H1 (cell line): ENCODE results near the gene TEKT5. TPM values are rescaled to one million over a fixed set of nuclear protein-coding genes. Genes with fewer than 3 reads are reported as not detected.

Experiments
- CTCF ChIA-PET: fragments of 300-600 bp; sonication (Branson Sonifier 250); formaldehyde crosslinking; loops from one replicate; lab custom pipeline; 2021; ENCODE audit not compliant: partially characterized antibody; lab: Charles Lee
- POLR2A ChIA-PET: fragments of 300-600 bp; sonication (Branson Sonifier 250); formaldehyde crosslinking; loops from one replicate; lab custom pipeline; 2021; ENCODE audit warnings: inconsistent platforms; ENCODE audit not compliant: partially characterized antibody; lab: Charles Lee
- DNase-seq, 2 experiments: peaks; one replicate each; pipeline versions ENCODE4 v3.0.0 to v3.0.0-alpha.2; 2010 to 2022; ENCODE audit warnings: low spot score in 2 of 2, low read depth in 1 of 2, mixed read lengths in 1 of 2
- FAIRE-seq: peaks from 2 replicates; lab custom pipeline; 2011; peaks lifted over from hg19 to GRCh38; lab: Jason Lieb, UNC
- H2AFZ ChIP-seq: 2 replicates; pipeline ENCODE4 v1.8.1; 2012; ENCODE audit warnings: low read length, inconsistent platforms
- H2AK5ac ChIP-seq: 2 replicates; pipeline ENCODE4 v1.6.1; 2013; ENCODE audit warnings: low read depth, low read length
- H2BK120ac ChIP-seq: replicated peaks from 2 replicates; pipeline ENCODE3; 2013; ENCODE audit warnings: low read depth, low read length, inconsistent platforms
- H2BK12ac ChIP-seq: 2 replicates; pipeline ENCODE4 v1.6.1; 2013; ENCODE audit warnings: low read depth, low read length
- H2BK15ac ChIP-seq: 2 replicates; pipeline ENCODE4 v1.6.1; 2013; ENCODE audit warnings: low read length
- H2BK20ac ChIP-seq: 2 replicates; pipeline ENCODE4 v1.6.1; 2013; ENCODE audit warnings: low read length
- H2BK5ac ChIP-seq: 2 replicates; pipeline ENCODE4 v1.6.1; 2013; ENCODE audit warnings: low read depth, low read length
- H3K14ac ChIP-seq: 2 replicates; pipeline ENCODE4 v1.6.1; 2013; ENCODE audit warnings: inconsistent platforms; ENCODE audit not compliant: insufficient read length
- H3K18ac ChIP-seq: 2 replicates; pipeline ENCODE4 v1.6.1; 2013; ENCODE audit warnings: low read length; ENCODE audit errors: extremely low read depth
- H3K23ac ChIP-seq: 2 replicates; pipeline ENCODE4 v1.6.1; 2013; ENCODE audit warnings: inconsistent platforms; ENCODE audit not compliant: insufficient read length
- H3K23me2 ChIP-seq: 2 replicates; pipeline ENCODE4 v1.6.1; 2013; ENCODE audit warnings: low read depth, low read length
- H3K27ac ChIP-seq: 2 replicates; pipeline ENCODE4 v1.6.1; 2011; ENCODE audit warnings: low read depth, low read length, inconsistent platforms
- H3K27me3 ChIP-seq, 4 experiments: replicated peaks in 1 of 4; 1 replicate in 1 of 4; 2 replicates in 3 of 4; pipeline versions ENCODE4 v1.6.1 to v1.8.1; 2011 to 2013; ENCODE audit warnings: low read length in 3 of 4, mild to moderate bottlenecking in 3 of 4, inconsistent platforms in 2 of 4, mixed read lengths in 2 of 4, moderate library complexity in 1 of 4; ENCODE audit not compliant: control insufficient read depth in 3 of 4, insufficient read depth in 3 of 4; ENCODE audit errors: extremely low read depth in 1 of 4
- H3K36me3 ChIP-seq, 4 experiments: 2 replicates each; pipeline versions ENCODE4 v1.6.1 to v1.8.1; 2011 to 2013; ENCODE audit warnings: mild to moderate bottlenecking in 4 of 4, low read length in 3 of 4, moderate library complexity in 2 of 4, control low read depth in 1 of 4, inconsistent platforms in 1 of 4; ENCODE audit not compliant: insufficient read depth in 4 of 4, control insufficient read depth in 2 of 4
- H3K4ac ChIP-seq: replicated peaks from 2 replicates; pipeline ENCODE3; 2013; ENCODE audit warnings: low read length, low read depth, mixed read lengths, inconsistent platforms; ENCODE audit not compliant: insufficient read length
- H3K4me1 ChIP-seq, 4 experiments: replicated peaks in 1 of 4; 1 replicate in 1 of 4; 2 replicates in 3 of 4; pipeline versions ENCODE4 v1.6.1 to v1.8.1; 2011 to 2013; ENCODE audit warnings: low read length in 3 of 4, inconsistent platforms in 2 of 4, mixed read lengths in 1 of 4; ENCODE audit not compliant: insufficient read depth in 4 of 4, control insufficient read depth in 3 of 4
- H3K4me2 ChIP-seq, 2 experiments: 2 replicates each; pipeline versions ENCODE4 v1.6.1 to v1.8.1; 2011 to 2013; ENCODE audit warnings: low read depth in 2 of 2, low read length in 2 of 2, control low read depth in 1 of 2, inconsistent platforms in 1 of 2, mild to moderate bottlenecking in 1 of 2; ENCODE audit not compliant: insufficient read depth in 1 of 2
- H3K4me3 ChIP-seq, 4 experiments: fragments of 200-600, 300-600 bp in 1 of 4; sonication (generic), shearing (Covaris generic), sonication (Bioruptor Twin) in 1 of 4; 2 replicates each; pipeline versions ENCODE4 v1.5.1 to v1.8.1; 2011 to 2016; ENCODE audit warnings: low read length in 4 of 4, low read depth in 3 of 4, control low read depth in 2 of 4, inconsistent platforms in 2 of 4, mild to moderate bottlenecking in 2 of 4, mixed read lengths in 1 of 4, moderate library complexity in 1 of 4; ENCODE audit not compliant: insufficient read depth in 2 of 4; ENCODE audit errors: extremely low read depth in 1 of 4
- H3K56ac ChIP-seq: replicated peaks from 2 replicates; pipeline ENCODE3; 2013; ENCODE audit warnings: low read depth, mild to moderate bottlenecking, mixed read lengths, low read length, inconsistent platforms; ENCODE audit not compliant: insufficient read length
- H3K79me1 ChIP-seq: 2 replicates; pipeline ENCODE4 v1.6.1; 2013; ENCODE audit warnings: low read depth, low read length, control low read depth
- H3K79me2 ChIP-seq, 2 experiments: 2 replicates each; pipeline versions ENCODE4 v1.6.1 to v1.8.1; 2012 to 2013; ENCODE audit warnings: low read length in 2 of 2, mild to moderate bottlenecking in 2 of 2, inconsistent platforms in 1 of 2; ENCODE audit not compliant: insufficient read depth in 2 of 2, control insufficient read depth in 1 of 2
- H3K9ac ChIP-seq, 4 experiments: replicated peaks in 1 of 4; 1 replicate in 1 of 4; 2 replicates in 3 of 4; pipeline versions ENCODE4 v1.6.1 to v1.8.1; 2011 to 2013; ENCODE audit warnings: low read depth in 3 of 4, low read length in 3 of 4, control low read depth in 2 of 4, mild to moderate bottlenecking in 2 of 4, moderate library complexity in 2 of 4, inconsistent platforms in 1 of 4; ENCODE audit errors: extremely low read depth in 1 of 4
- H3K9me3 ChIP-seq, 2 experiments: 2 replicates each; pipeline versions ENCODE4 v1.6.1 to v1.8.1; 2012 to 2013; ENCODE audit warnings: mild to moderate bottlenecking in 2 of 2, moderate library complexity in 2 of 2, control low read depth in 1 of 2, inconsistent platforms in 1 of 2, low read depth in 1 of 2, low read length in 1 of 2, mixed read lengths in 1 of 2; ENCODE audit not compliant: insufficient read depth in 2 of 2
- H4K20me1 ChIP-seq, 2 experiments: replicated peaks in 1 of 2; 2 replicates each; pipeline versions ENCODE3 to v1.8.1; 2011 to 2013; ENCODE audit warnings: inconsistent platforms in 2 of 2, low read length in 2 of 2, mild to moderate bottlenecking in 1 of 2; ENCODE audit not compliant: insufficient read depth in 2 of 2, control insufficient read depth in 1 of 2
- H4K5ac ChIP-seq: 2 replicates; pipeline ENCODE4 v1.6.1; 2013; ENCODE audit warnings: low read length, low read depth, mixed read lengths, inconsistent platforms; ENCODE audit not compliant: insufficient read length
- H4K8ac ChIP-seq: 2 replicates; pipeline ENCODE4 v1.8.0; 2013; ENCODE audit warnings: mild to moderate bottlenecking, moderate library complexity, low read length, inconsistent platforms; ENCODE audit not compliant: insufficient read depth; ENCODE audit errors: extremely low read depth
- H4K91ac ChIP-seq: replicated peaks from 2 replicates; pipeline ENCODE3; 2013; ENCODE audit warnings: low read length, mixed read lengths, inconsistent platforms; ENCODE audit not compliant: insufficient read length
- WGBS, 2 experiments: shearing (Covaris generic) in 1 of 2; methylation state at CpG; one replicate each; pipeline versions ENCODE4 v1.1.6 to v1.1.7; 2013 to 2015; ENCODE audit warnings: low lambda C conversion rate in 2 of 2, mixed read lengths in 2 of 2, inconsistent platforms in 1 of 2, low coverage in 1 of 2, missing lambda C conversion rate in 1 of 2; ENCODE audit not compliant: insufficient replicate concordance in 2 of 2, insufficient coverage in 1 of 2, insufficient read length in 1 of 2; ENCODE audit errors: extremely low coverage in 1 of 2, missing lambda C conversion rate in 1 of 2; 5-methylcytosine and 5-hydroxymethylcytosine counted together
- polyA plus RNA-seq, 7 experiments: library from polyadenylated mRNA; depleted of rRNA in 3 of 7; stranded (reverse) in 5 of 7; unstranded in 2 of 7; fragments of >200 nt in 5 of 7; fragments of 200-250 nt in 2 of 7; gene quantifications; 1 replicate in 5 of 7; 2 replicates in 1 of 7; 4 replicates in 1 of 7; pipeline versions ENCODE4 v1.2.1 to v1.2.3, GENCODE V29; 2011 to 2013; ENCODE audit warnings: missing spikeins in 2 of 7, mixed read lengths in 2 of 7
- total RNA-seq: library from RNA; stranded (reverse); fragmentation: NEBNext Ultra II Directional; extraction: Animal tissue kit (Norgen Biotek cat#: 25700); gene quantifications from 2 replicates; pipeline ENCODE4 v1.2.1, GENCODE V29; 2021

TEKT5 gene
- total and polyA plus RNA-seq, 2 of the 8 experiments (the other 6 are each of a cell fraction or from before 2014, with no cell fraction given), result 0.95 TPM; not detected in 1

DNA sequence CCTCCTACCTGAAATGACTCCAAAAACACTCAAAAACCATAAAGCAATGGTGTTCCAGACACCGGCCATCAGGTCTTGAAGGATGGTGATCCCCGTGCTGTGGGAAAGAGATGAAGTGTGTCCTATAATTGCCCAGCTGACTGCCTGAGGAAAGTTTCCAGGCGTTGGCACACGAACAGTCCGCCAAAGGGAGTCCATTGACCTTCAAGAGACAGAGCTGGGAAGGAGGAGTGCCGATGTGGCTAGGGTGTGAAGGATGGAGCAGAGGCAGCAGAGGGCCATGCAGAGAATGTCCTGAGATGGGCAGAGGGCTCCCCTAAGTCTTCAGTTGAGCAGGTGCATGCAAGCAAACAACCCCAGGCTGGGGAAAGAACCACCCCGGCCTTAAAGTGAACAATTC is 37.1 kb upstream of the TEKT5 start:
- Histone ChIP-seq H4K20me1 (peaks cover 1 to 4% of the 10 kb centered on the region in 2 experiments), H3K14ac (no peak overlapping the region), H3K9ac (no peak overlapping the region), H3K36me3 (no peaks in the 10 kb centered on the region), H3K79me2 (no peaks in the 10 kb centered on the region), H3K4me1 (no peaks in the 10 kb centered on the region), H2BK20ac (no peak overlapping the region), H2BK5ac (no peak overlapping the region), H4K91ac (no peak overlapping the region), H2BK120ac (no peak overlapping the region), H4K5ac (no peak overlapping the region), H3K27ac (no peak overlapping the region), H2BK12ac (no peak overlapping the region), H3K4me2 (no peak overlapping the region), H3K56ac (no peak overlapping the region), H3K4me3 (no peak overlapping the region), H3K27me3 (no peaks in the 10 kb centered on the region), H2AK5ac (no peak overlapping the region), H3K9me3 (no peaks in the 10 kb centered on the region), H3K4ac (no peak overlapping the region), H3K79me1 (no peaks in the 10 kb centered on the region; the same call in 1 of the 2 replicates), H2AFZ (no peak overlapping the region), H3K23me2 (no peaks in the 10 kb centered on the region; the same call in 1 of the 2 replicates), H3K18ac (no peak overlapping the region), H2BK15ac (no peak overlapping the region), H4K8ac (no peak overlapping the region), H3K23ac (no peak overlapping the region)
- POLR2A ChIA-PET, result no interaction called here
- FAIRE-seq (no peak), DNase-seq (no peak)
- CTCF ChIA-PET, result interaction anchor here (0.6 to 1.7 kb wide), 7 partner anchors 115 to 474 kb away, joined by 3 to 6 read pairs (median 5); no protein-coding TSS in a partner anchor
- 84% methylated on average over 7 of the region's 7 CpGs; no CpG with 5 or more reads in 1 of the 2 experiments for WGBS, 2 experiments
